Measurements from ENCODE around the gene ALG1L2.
"Not testable (repeated sequence)": the region's sequence is repeated elsewhere in the genome, so short reads cannot be mapped to it uniquely, and the experiment has no call there.

GRCh38 chr3:130086628-130087027, 5.0 kb downstream of the ALG1L2 start:
- TF ChIP-seq CTCF, POLR2AphosphoS5, EP300 (IDR thresholded peaks at IDR 0.05): not testable (repeated sequence)

Measured in esophagus muscularis mucosa (tissue), 4 donors.